IMR-90 (cell line): ENCODE data around the gene ARHGAP24. TPM values are rescaled to one million over a fixed set of nuclear protein-coding genes. Genes with fewer than 3 reads are reported as not detected.

Experiments used
- ATAC-seq: fragments of 200-7000 bp; cut with Tn5 transposase; 2 replicates; pipeline ENCODE4 v1.9.1; 2020; ENCODE audit warnings: low read depth, mild to moderate bottlenecking, moderate library complexity
- BruUV-seq: library from RNA; stranded (reverse); fragments of 400-500 nt; replicated peaks from 2 replicates; lab custom pipeline; 2021; lab: Mats Ljungman, UMichigan
- CTCF ChIA-PET: fragments of 300-600 bp; formaldehyde crosslinking; extraction: SDS; loops from one replicate; lab custom pipeline; 2021; ENCODE audit warnings: antibody characterized with exemption; lab: Yijun Ruan, JAX
- POLR2A ChIA-PET: fragments of 300-600 bp; sonication (Branson Sonifier 250); formaldehyde crosslinking; loops from one replicate; lab custom pipeline; 2022; ENCODE audit warnings: antibody characterized with exemption; ENCODE audit not compliant: unreplicated experiment; lab: Charles Lee
- DNase-seq: peaks from one replicate; pipeline ENCODE4 v3.0.0; 2013
- H2AFZ ChIP-seq: replicated peaks from 2 replicates; pipeline ENCODE3; 2013; ENCODE audit warnings: low read length, mild to moderate bottlenecking; ENCODE audit not compliant: poor library complexity
- H2AK5ac ChIP-seq: 2 replicates; pipeline ENCODE4 v1.6.1; 2013; ENCODE audit warnings: low read depth, low read length, inconsistent platforms
- H2AK9ac ChIP-seq: replicated peaks from 2 replicates; pipeline ENCODE3; 2013; ENCODE audit warnings: mild to moderate bottlenecking, low read depth, low read length, moderate library complexity; ENCODE audit not compliant: poor library complexity
- H2BK120ac ChIP-seq: 2 replicates; pipeline ENCODE4 v1.6.1; 2013; ENCODE audit warnings: low read depth, low read length, inconsistent platforms
- H2BK15ac ChIP-seq: 3 replicates; pipeline ENCODE4 v1.6.1; 2013; ENCODE audit warnings: low read depth, low read length, inconsistent platforms
- H2BK20ac ChIP-seq: 2 replicates; pipeline ENCODE4 v1.6.1; 2013; ENCODE audit warnings: low read depth, mild to moderate bottlenecking, inconsistent platforms, low read length, moderate library complexity
- H2BK5ac ChIP-seq: 2 replicates; pipeline ENCODE4 v1.6.1; 2013; ENCODE audit warnings: mild to moderate bottlenecking, low read depth, low read length, inconsistent platforms; ENCODE audit not compliant: poor library complexity, severe bottlenecking
- H3K14ac ChIP-seq: replicated peaks from 2 replicates; pipeline ENCODE4 v1.6.1; 2013; ENCODE audit warnings: low read depth, low read length, inconsistent platforms
- H3K18ac ChIP-seq: 2 replicates; pipeline ENCODE4 v1.6.1; 2013; ENCODE audit warnings: low read depth, low read length, control low read depth
- H3K23ac ChIP-seq: 2 replicates; pipeline ENCODE4 v1.6.1; 2013; ENCODE audit warnings: low read depth, low read length, inconsistent platforms
- H3K27ac ChIP-seq: 2 replicates; pipeline ENCODE4 v1.5.1; 2013; ENCODE audit warnings: mild to moderate bottlenecking, control low read depth, low read length; ENCODE audit not compliant: insufficient read depth
- H3K27me3 ChIP-seq: 2 replicates; pipeline ENCODE4 v1.6.1; 2013; ENCODE audit warnings: low read length; ENCODE audit not compliant: control insufficient read depth, insufficient read depth
- H3K36me3 ChIP-seq: 2 replicates; pipeline ENCODE4 v1.6.1; 2013; ENCODE audit warnings: low read length, mixed read lengths; ENCODE audit not compliant: control insufficient read depth, insufficient read depth
- H3K4ac ChIP-seq: 2 replicates; pipeline ENCODE4 v1.6.1; 2013; ENCODE audit warnings: low read depth, low read length, inconsistent platforms
- H3K4me1 ChIP-seq: 2 replicates; pipeline ENCODE4 v1.6.1; 2013; ENCODE audit warnings: low read length, mixed read lengths; ENCODE audit not compliant: control insufficient read depth, insufficient read depth
- H3K4me2 ChIP-seq: 2 replicates; pipeline ENCODE4 v1.6.1; 2013; ENCODE audit warnings: low read depth, mild to moderate bottlenecking, control low read depth, low read length, moderate library complexity
- H3K4me3 ChIP-seq: 2 replicates; pipeline ENCODE4 v1.5.1; 2013; ENCODE audit warnings: low read depth, mild to moderate bottlenecking, control low read depth, low read length, moderate library complexity; ENCODE audit not compliant: insufficient read depth
- H3K56ac ChIP-seq: 2 replicates; pipeline ENCODE4 v1.6.1; 2013; ENCODE audit warnings: low read length, inconsistent platforms; ENCODE audit not compliant: insufficient read depth; ENCODE audit errors: extremely low read depth
- H3K79me1 ChIP-seq, 2 experiments: 2 replicates each; pipeline ENCODE4 v1.6.1; 2013; ENCODE audit warnings: low read length in 2 of 2, inconsistent platforms in 1 of 2, low read depth in 1 of 2
- H3K9ac ChIP-seq: 2 replicates; pipeline ENCODE4 v1.6.1; 2013; ENCODE audit warnings: low read depth, low read length, control low read depth
- H3K9me1 ChIP-seq: 2 replicates; pipeline ENCODE4 v1.6.1; 2013; ENCODE audit warnings: low read length, inconsistent platforms; ENCODE audit not compliant: insufficient read depth
- H3K9me3 ChIP-seq: 2 replicates; pipeline ENCODE4 v1.6.1; 2013; ENCODE audit warnings: low read length; ENCODE audit not compliant: control insufficient read depth, insufficient read depth
- H4K20me1 ChIP-seq: 2 replicates; pipeline ENCODE4 v1.6.1; 2013; ENCODE audit warnings: low read length, inconsistent platforms; ENCODE audit not compliant: insufficient read depth
- H4K5ac ChIP-seq: 2 replicates; pipeline ENCODE4 v1.6.1; 2013; ENCODE audit warnings: mild to moderate bottlenecking, low read depth, low read length, control low read depth
- H4K8ac ChIP-seq, 2 experiments: 2 replicates each; pipeline ENCODE4 v1.6.1; 2013; ENCODE audit warnings: low read depth in 2 of 2, low read length in 2 of 2, control low read depth in 1 of 2, inconsistent platforms in 1 of 2
- H4K91ac ChIP-seq: 2 replicates; pipeline ENCODE4 v1.6.1; 2013; ENCODE audit warnings: low read depth, low read length, inconsistent platforms; ENCODE audit not compliant: insufficient read depth
- CHD1 ChIP-seq: IDR thresholded peaks from 2 replicates; pipeline ENCODE4 v1.6.1; 2012; ENCODE audit warnings: low read depth, low read length, improper control_type of control experiment
- FOS ChIP-seq: fragments of 150-350 bp; IDR thresholded peaks from 2 replicates; pipeline ENCODE4 v1.6.1; 2016; ENCODE audit warnings: low read depth, low read length
- RAD21 ChIP-seq: IDR thresholded peaks from 2 replicates; pipeline ENCODE4 v1.6.1; 2012; ENCODE audit warnings: low read length, improper control_type of control experiment
- RFX5 ChIP-seq: IDR thresholded peaks from 2 replicates; pipeline ENCODE4 v1.8.0; 2012; ENCODE audit warnings: low read depth, mild to moderate bottlenecking, low read length, moderate library complexity
- SMC3 ChIP-seq: fragments of 150-350 bp; IDR thresholded peaks from 2 replicates; pipeline ENCODE4 v1.6.1; 2016; ENCODE audit warnings: low read depth, mild to moderate bottlenecking, antibody characterized with exemption, low read length, moderate library complexity
- WGBS, 2 experiments: methylation state at CpG; one replicate each; pipeline versions ENCODE4 v1.1.5 to v1.1.7; 2013; ENCODE audit warnings: missing lambda C conversion rate in 2 of 2; ENCODE audit not compliant: insufficient read length in 1 of 2; ENCODE audit errors: extremely low coverage in 2 of 2; 5-methylcytosine and 5-hydroxymethylcytosine counted together
- dilution Hi-C: fragments of 300-500 bp; cut with HindIII; formaldehyde crosslinking; loops from one replicate; pipeline ENCODE4 v1.14.3; 2018; ENCODE audit warnings: low sequenced_read_pairs; ENCODE audit not compliant: unreplicated experiment
- in situ Hi-C: fragments of 300-500 bp; cut with MboI; formaldehyde crosslinking; loops from 3 replicates; pipeline ENCODE4 v1.14.3; 2019; ENCODE audit warnings: low sequenced_read_pairs, inconsistent platforms, mixed read lengths
- intact Hi-C: fragments of 100-400 bp; cut with micrococcal nuclease; formaldehyde crosslinking; loops from 2 replicates; pipeline ENCODE4 v1.10.0; 2022
- polyA plus RNA-seq, 3 experiments: library from polyadenylated mRNA; depleted of rRNA; stranded (reverse); fragments of >200 nt; gene quantifications; 2 replicates each; pipeline ENCODE4 v1.2.3, GENCODE V29; 2012; ENCODE audit warnings: low replicate concordance in 1 of 3
- total RNA-seq: library from RNA; depleted of rRNA; stranded (reverse); fragments of >200 nt; gene quantifications from 2 replicates; pipeline ENCODE4 v1.2.3, GENCODE V29; 2012
- TF ChIP-seq, protein P1 (sequence below): conservative IDR thresholded peaks from 2 replicates; pipeline ENCODE4 v1.5.1; 2012; ENCODE audit warnings: mild to moderate bottlenecking, low read depth, low read length, improper control_type of control experiment

ARHGAP24 gene
- total and polyA plus RNA-seq, 2 of the 4 experiments (the other 2 are of a cell fraction), result 11.9 to 24.0 TPM

GRCh38 chr4:85812776-85813175 is 337.8 kb downstream of the ARHGAP24 start:
- DNase-seq (peak; percentile 33), ATAC-seq (no peak)
- Histone ChIP-seq H3K36me3 (no peaks in the 10 kb centered on the region; the same call in 1 of the 2 replicates), H2AK9ac (no peak overlapping the region), H2BK120ac (no peak overlapping the region), H4K5ac (no peak overlapping the region), H3K79me1 (peaks cover 0 to 22% of the 10 kb centered on the region in 2 experiments), H2BK5ac (no peak overlapping the region), H3K27me3 (no peaks in the 10 kb centered on the region), H3K18ac (no peak overlapping the region), H3K23ac (no peak overlapping the region; the same call in 1 of the 2 replicates), H4K91ac (no peak overlapping the region), H2AFZ (no peak overlapping the region), H2BK15ac (no peak overlapping the region), H3K4me2 (no peak overlapping the region), H3K14ac (no peak overlapping the region), H3K4me1 (no peaks in the 10 kb centered on the region), H2AK5ac (no peak overlapping the region), H3K9me1 (no peaks in the 10 kb centered on the region), H3K4me3 (no peak overlapping the region), H3K27ac (no peak overlapping the region), H4K8ac (no peak overlapping the region), H3K4ac (no peak overlapping the region), H3K9ac (no peak overlapping the region), H3K9me3 (no peaks in the 10 kb centered on the region), H2BK20ac (no peak overlapping the region), H4K20me1 (no peaks in the 10 kb centered on the region), H3K56ac (no peak overlapping the region)
- in situ Hi-C loops (no loop called here), dilution Hi-C loops (no loop called here), intact Hi-C loops (no loop called here)
- POLR2A ChIA-PET, result no interaction called here
- TF ChIP-seq, protein P1, sequence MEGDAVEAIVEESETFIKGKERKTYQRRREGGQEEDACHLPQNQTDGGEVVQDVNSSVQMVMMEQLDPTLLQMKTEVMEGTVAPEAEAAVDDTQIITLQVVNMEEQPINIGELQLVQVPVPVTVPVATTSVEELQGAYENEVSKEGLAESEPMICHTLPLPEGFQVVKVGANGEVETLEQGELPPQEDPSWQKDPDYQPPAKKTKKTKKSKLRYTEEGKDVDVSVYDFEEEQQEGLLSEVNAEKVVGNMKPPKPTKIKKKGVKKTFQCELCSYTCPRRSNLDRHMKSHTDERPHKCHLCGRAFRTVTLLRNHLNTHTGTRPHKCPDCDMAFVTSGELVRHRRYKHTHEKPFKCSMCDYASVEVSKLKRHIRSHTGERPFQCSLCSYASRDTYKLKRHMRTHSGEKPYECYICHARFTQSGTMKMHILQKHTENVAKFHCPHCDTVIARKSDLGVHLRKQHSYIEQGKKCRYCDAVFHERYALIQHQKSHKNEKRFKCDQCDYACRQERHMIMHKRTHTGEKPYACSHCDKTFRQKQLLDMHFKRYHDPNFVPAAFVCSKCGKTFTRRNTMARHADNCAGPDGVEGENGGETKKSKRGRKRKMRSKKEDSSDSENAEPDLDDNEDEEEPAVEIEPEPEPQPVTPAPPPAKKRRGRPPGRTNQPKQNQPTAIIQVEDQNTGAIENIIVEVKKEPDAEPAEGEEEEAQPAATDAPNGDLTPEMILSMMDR, result no peak
- TF ChIP-seq SMC3, result no peak
- TF ChIP-seq RFX5, result no peak
- no peak for TF ChIP-seq CHD1
- TF ChIP-seq RAD21, result no peak
- TF ChIP-seq FOS, result no peak
- CTCF ChIA-PET, result interaction anchor here (1.0 kb wide), 1 partner anchor 16 kb away, joined by 4 read pairs; no protein-coding TSS in a partner anchor
- no TSS peak for BruUV-seq
- WGBS, 2 experiments, result no CpG with 5 or more reads among the region's 4 CpGs
